HCT116 (cell line): ENCODE measurements around the gene SLA2. TPM values are rescaled to one million over a fixed set of nuclear protein-coding genes. Genes with fewer than 3 reads are reported as not detected.

ENCODE experiments used
- ATAC-seq: fragments of 200-7000 bp; cut with Tn5 transposase; 2 replicates; pipeline ENCODE4 v1.9.1; 2020; ENCODE audit warnings: mild to moderate bottlenecking, moderate library complexity
- BruUV-seq: library from RNA; stranded (reverse); fragments of 400-500 nt; replicated peaks from 2 replicates; lab custom pipeline; 2021; lab: Mats Ljungman, UMichigan
- CTCF ChIA-PET: fragments of 300-600 bp; sonication (Branson Sonifier 250); formaldehyde crosslinking; loops from one replicate; lab custom pipeline; 2021; ENCODE audit warnings: antibody characterized with exemption; lab: Charles Lee
- POLR2A ChIA-PET: fragments of 300-600, 350-600 bp; sonication (Branson Sonifier 250); formaldehyde crosslinking; loops from one replicate; lab custom pipeline; 2021; ENCODE audit warnings: antibody characterized with exemption; lab: Charles Lee
- RAD21 ChIA-PET, 2 experiments: fragments of 300-600 bp; sonication (Branson Sonifier 250); formaldehyde crosslinking; loops; one replicate each; lab custom pipeline; 2023; ENCODE audit warnings: low total read pairs in 2 of 2; ENCODE audit not compliant: uncharacterized antibody in 2 of 2, unreplicated experiment in 2 of 2, low non-redundant PET in 1 of 2; lab: Charles Lee
- DNase-seq: peaks from one replicate; pipeline ENCODE4 v3.0.0-alpha.2; 2010; ENCODE audit warnings: low read depth, low spot score
- H2AFZ ChIP-seq: fragments of 200-600 bp; shearing (Covaris generic), sonication (generic); 2 replicates; pipeline ENCODE4 v1.6.1; 2017; ENCODE audit warnings: low read depth, mixed run types, mixed read lengths, antibody characterized with exemption, low read length; ENCODE audit not compliant: poor library complexity, severe bottlenecking
- H3K27ac ChIP-seq: 2 replicates; pipeline ENCODE4 v1.5.1; 2012; ENCODE audit warnings: low read depth, low read length
- H3K27me3 ChIP-seq: fragments of 200-600 bp; sonication (generic); 2 replicates; pipeline ENCODE4 v1.6.1; 2016; ENCODE audit warnings: mixed run types, low read length, mixed read lengths; ENCODE audit not compliant: insufficient read depth
- H3K36me3 ChIP-seq, 2 experiments: fragments of 200-500 bp in 1 of 2; fragments of 200-600 bp in 1 of 2; sonication (Bioruptor generic) in 1 of 2; sonication (generic) in 1 of 2; 2 replicates each; pipeline versions ENCODE4 v1.5.1 to v1.6.1; 2014 to 2016; ENCODE audit warnings: low read length in 2 of 2, inconsistent platforms in 1 of 2, mixed read lengths in 1 of 2, mixed run types in 1 of 2; ENCODE audit not compliant: insufficient read depth in 2 of 2, control insufficient read depth in 1 of 2
- H3K4me1 ChIP-seq, 2 experiments: fragments of 200-600 bp in 1 of 2; sonication (generic) in 1 of 2; 2 replicates each; pipeline versions ENCODE4 v1.5.1 to v1.6.1; 2012 to 2017; ENCODE audit warnings: low read length in 2 of 2, inconsistent platforms in 1 of 2, mild to moderate bottlenecking in 1 of 2, mixed read lengths in 1 of 2, mixed run types in 1 of 2, moderate library complexity in 1 of 2; ENCODE audit not compliant: insufficient read depth in 2 of 2, control insufficient read depth in 1 of 2
- H3K4me2 ChIP-seq: fragments of 200-600 bp; sonication (generic); 2 replicates; pipeline ENCODE4 v1.6.1; 2017; ENCODE audit warnings: mixed run types, low read length, mixed read lengths
- H3K4me3 ChIP-seq, 2 experiments: fragments of 200-600 bp in 1 of 2; sonication (generic) in 1 of 2; replicated peaks in 1 of 2; 2 replicates each; pipeline ENCODE4 v1.5.1; 2011 to 2016; ENCODE audit warnings: low read length in 2 of 2, control low read depth in 1 of 2, low read depth in 1 of 2, mild to moderate bottlenecking in 1 of 2, mixed read lengths in 1 of 2, mixed run types in 1 of 2
- H3K79me2 ChIP-seq: fragments of 200-600 bp; sonication (generic); 2 replicates; pipeline ENCODE4 v1.6.1; 2017; ENCODE audit warnings: mild to moderate bottlenecking, mixed run types, low read length, moderate library complexity, mixed read lengths; ENCODE audit not compliant: insufficient read depth
- H3K9ac ChIP-seq: fragments of 200-600 bp; sonication (generic); 2 replicates; pipeline ENCODE4 v1.6.1; 2016; ENCODE audit warnings: low read length, mixed read lengths
- H3K9me2 ChIP-seq: fragments of 200-600 bp; sonication (generic), shearing (Covaris generic); 2 replicates; pipeline ENCODE4 v1.6.1; 2017; ENCODE audit warnings: mixed run types, mild to moderate bottlenecking, moderate library complexity; ENCODE audit not compliant: insufficient read depth
- H3K9me3 ChIP-seq, 2 experiments: fragments of 200-500 bp in 1 of 2; fragments of 200-600 bp in 1 of 2; sonication (Bioruptor generic) in 1 of 2; sonication (generic) in 1 of 2; 2 replicates each; pipeline ENCODE4 v1.6.1; 2014 to 2017; ENCODE audit warnings: low read length in 2 of 2, mixed read lengths in 2 of 2, inconsistent platforms in 1 of 2, low read depth in 1 of 2, mild to moderate bottlenecking in 1 of 2, mixed run types in 1 of 2, moderate library complexity in 1 of 2; ENCODE audit not compliant: control insufficient read depth in 1 of 2, insufficient read depth in 1 of 2
- H4K20me1 ChIP-seq: fragments of 200-600 bp; sonication (generic), shearing (Covaris generic); 2 replicates; pipeline ENCODE4 v1.6.1; 2017; ENCODE audit warnings: mixed run types, mild to moderate bottlenecking, moderate library complexity; ENCODE audit not compliant: insufficient read depth
- CBX3 ChIP-seq: IDR thresholded peaks from 2 replicates; pipeline ENCODE4 v1.6.1; 2012; ENCODE audit warnings: low read depth
- CEBPB ChIP-seq: IDR thresholded peaks from 2 replicates; pipeline ENCODE4 v1.6.1; 2012; ENCODE audit warnings: low read depth
- EGR1 ChIP-seq: IDR thresholded peaks from 2 replicates; pipeline ENCODE4 v1.6.1; 2012; ENCODE audit warnings: low read depth
- EZH2 ChIP-seq: fragments of 200-600 bp; sonication (generic); IDR thresholded peaks from 2 replicates; pipeline ENCODE4 v1.6.1; 2017; ENCODE audit warnings: antibody characterized with exemption, mixed run types
- FOSL1 ChIP-seq: IDR thresholded peaks from 2 replicates; pipeline ENCODE4 v1.6.1; 2012; ENCODE audit warnings: low read depth
- JUND ChIP-seq: IDR thresholded peaks from 2 replicates; pipeline ENCODE4 v1.6.1; 2012
- TCF7L2 ChIP-seq: IDR thresholded peaks from 2 replicates; pipeline ENCODE4 v1.7.0; 2011; ENCODE audit warnings: borderline replicate concordance, inconsistent platforms; ENCODE audit not compliant: insufficient read depth, insufficient read length; ENCODE audit errors: extremely low read depth
- intact Hi-C: fragments of 100-400 bp; cut with micrococcal nuclease; formaldehyde crosslinking; loops from 2 replicates; pipeline ENCODE4 v1.10.0; 2022
- total RNA-seq: library from RNA; stranded (reverse); gene quantifications from one replicate; pipeline ENCODE4 v1.2.1, GENCODE V29; 2021; ENCODE audit not compliant: unreplicated experiment
- TF ChIP-seq, protein P1 (sequence below): IDR thresholded peaks from 2 replicates; pipeline ENCODE4 v1.6.1; 2011; ENCODE audit warnings: mild to moderate bottlenecking, low read length, moderate library complexity; ENCODE audit not compliant: insufficient replicate concordance; ENCODE audit errors: extremely low read depth
- TF ChIP-seq, protein P2 (sequence below): IDR thresholded peaks from 2 replicates; pipeline ENCODE4 v1.6.1; 2012

Gene SLA2
- total RNA-seq, 1 experiment from 2014 or later, result 0.12 TPM

DNA sequence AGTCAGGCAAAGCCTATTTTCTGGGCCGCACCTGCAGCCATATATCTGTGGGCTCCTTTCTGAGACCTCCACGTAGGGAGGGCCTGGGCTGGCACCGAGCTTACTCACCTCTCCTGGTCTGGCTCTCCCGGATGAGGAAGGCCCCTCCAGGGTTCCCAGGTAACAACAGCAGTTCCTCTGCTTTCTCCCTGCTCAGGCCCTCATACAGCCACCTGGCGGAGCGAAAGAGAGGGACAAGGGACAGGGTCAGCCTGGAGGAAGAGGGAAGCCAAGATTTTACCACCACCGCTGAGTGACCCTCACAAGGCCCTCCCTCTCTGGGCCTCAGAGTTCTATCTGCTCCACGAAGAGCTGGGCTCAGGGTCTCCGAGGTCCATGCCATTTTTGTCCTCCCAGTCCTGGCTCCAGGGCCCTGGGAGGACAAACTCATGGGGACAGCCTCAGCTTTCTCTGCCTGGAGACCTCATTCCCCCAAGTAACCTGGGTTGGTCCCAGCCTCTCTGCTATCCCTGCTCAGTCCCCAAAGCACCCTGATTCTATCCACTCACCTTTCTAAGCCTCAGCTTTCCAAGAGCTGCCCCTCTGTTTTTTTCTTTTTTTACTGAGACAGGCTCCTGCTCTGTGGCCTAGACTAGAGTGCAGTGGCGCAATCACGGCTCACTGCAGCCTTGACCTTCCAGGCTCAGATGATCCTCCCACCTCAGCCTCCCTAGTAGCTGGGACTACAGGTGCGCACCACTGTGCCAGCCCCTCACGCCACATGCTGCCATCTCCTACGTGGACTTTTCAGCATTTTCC is 13.3 kb downstream of the SLA2 start:
- CTCF ChIA-PET, result interaction anchor here (0.6 kb wide), 1 partner anchor 14 kb away, joined by 3 read pairs; no protein-coding TSS in a partner anchor

More for the DNA sequence above, 13.3 kb downstream of the SLA2 start:
- Histone ChIP-seq H3K4me3 (no peak overlapping the region), H3K9me2 (no peaks in the 10 kb centered on the region), H3K4me2 (no peak overlapping the region), H2AFZ (no peak overlapping the region), H3K36me3 (no peaks in the 10 kb centered on the region), H3K4me1 (no peaks in the 10 kb centered on the region), H4K20me1 (no peaks in the 10 kb centered on the region), H3K27ac (no peak overlapping the region), H3K9me3 (no peaks in the 10 kb centered on the region), H3K27me3 (no peaks in the 10 kb centered on the region), H3K9ac (no peak overlapping the region), H3K79me2 (no peaks in the 10 kb centered on the region)
- ChIA-PET RAD21 (no interaction called here), POLR2A (no interaction called here)
- TF ChIP-seq FOSL1 (no peak), CEBPB (no peak), EZH2 (no peak), EGR1 (no peak), JUND (no peak), CBX3 (no peak), TCF7L2 (no peak)
- TF ChIP-seq, protein P1, sequence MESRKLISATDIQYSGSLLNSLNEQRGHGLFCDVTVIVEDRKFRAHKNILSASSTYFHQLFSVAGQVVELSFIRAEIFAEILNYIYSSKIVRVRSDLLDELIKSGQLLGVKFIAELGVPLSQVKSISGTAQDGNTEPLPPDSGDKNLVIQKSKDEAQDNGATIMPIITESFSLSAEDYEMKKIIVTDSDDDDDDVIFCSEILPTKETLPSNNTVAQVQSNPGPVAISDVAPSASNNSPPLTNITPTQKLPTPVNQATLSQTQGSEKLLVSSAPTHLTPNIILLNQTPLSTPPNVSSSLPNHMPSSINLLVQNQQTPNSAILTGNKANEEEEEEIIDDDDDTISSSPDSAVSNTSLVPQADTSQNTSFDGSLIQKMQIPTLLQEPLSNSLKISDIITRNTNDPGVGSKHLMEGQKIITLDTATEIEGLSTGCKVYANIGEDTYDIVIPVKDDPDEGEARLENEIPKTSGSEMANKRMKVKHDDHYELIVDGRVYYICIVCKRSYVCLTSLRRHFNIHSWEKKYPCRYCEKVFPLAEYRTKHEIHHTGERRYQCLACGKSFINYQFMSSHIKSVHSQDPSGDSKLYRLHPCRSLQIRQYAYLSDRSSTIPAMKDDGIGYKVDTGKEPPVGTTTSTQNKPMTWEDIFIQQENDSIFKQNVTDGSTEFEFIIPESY, result no peak
- TF ChIP-seq, protein P2, sequence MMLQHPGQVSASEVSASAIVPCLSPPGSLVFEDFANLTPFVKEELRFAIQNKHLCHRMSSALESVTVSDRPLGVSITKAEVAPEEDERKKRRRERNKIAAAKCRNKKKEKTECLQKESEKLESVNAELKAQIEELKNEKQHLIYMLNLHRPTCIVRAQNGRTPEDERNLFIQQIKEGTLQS, result no peak
- BruUV-seq, result no TSS peak
- ATAC-seq (no peak), DNase-seq (no peak)
- intact Hi-C loops, result no loop called here
